HEK293T (cell line): ENCODE measurements around the gene FHOD1.

ENCODE experiments used
- CTCF ChIA-PET: fragments of 350-600 bp; formaldehyde crosslinking; extraction: SDS; loops from one replicate; lab custom pipeline; 2021; ENCODE audit warnings: antibody characterized with exemption, inconsistent platforms; lab: Yijun Ruan, JAX
- POLR2A ChIA-PET: fragments of 350-600 bp; formaldehyde crosslinking; extraction: SDS; loops from one replicate; lab custom pipeline; 2020; ENCODE audit warnings: antibody characterized with exemption, inconsistent platforms; lab: Yijun Ruan, JAX
- DNase-seq: peaks from one replicate; pipeline ENCODE4 v3.0.0; 2012; ENCODE audit warnings: mixed read lengths; ENCODE audit errors: extremely low spot score
- ARNT ChIP-seq: fragments of 450-650 bp; IDR thresholded peaks from 2 replicates; pipeline ENCODE4 v1.6.1; 2017; ENCODE audit warnings: mild to moderate bottlenecking
- BHLHE40 ChIP-seq: fragments of 450-650 bp; IDR thresholded peaks from 2 replicates; pipeline ENCODE4 v1.6.1; 2016; ENCODE audit warnings: mild to moderate bottlenecking, moderate library complexity, borderline replicate concordance
- CTBP1 ChIP-seq: fragments of 450-650 bp; IDR thresholded peaks from 2 replicates; pipeline ENCODE4 v1.6.1; 2016; ENCODE audit warnings: borderline replicate concordance
- ELF4 ChIP-seq: fragments of 450-650 bp; IDR thresholded peaks from 2 replicates; pipeline ENCODE4 v1.6.1; 2017; ENCODE audit warnings: antibody characterized with exemption
- FOXA1 ChIP-seq: fragments of 450-650 bp; IDR thresholded peaks from 2 replicates; pipeline ENCODE4 v1.6.1; 2016; ENCODE audit warnings: mild to moderate bottlenecking
- FOXK2 ChIP-seq: fragments of 450-650 bp; IDR thresholded peaks from 2 replicates; pipeline ENCODE4 v1.6.1; 2016; ENCODE audit warnings: mild to moderate bottlenecking
- FOXM1 ChIP-seq: fragments of 450-650 bp; IDR thresholded peaks from 2 replicates; pipeline ENCODE4 v1.6.1; 2017; ENCODE audit warnings: mild to moderate bottlenecking, borderline replicate concordance
- HDGF ChIP-seq: fragments of 450-650 bp; IDR thresholded peaks from 2 replicates; pipeline ENCODE4 v1.6.1; 2017; ENCODE audit warnings: antibody characterized with exemption, borderline replicate concordance
- L3MBTL2 ChIP-seq: fragments of 450-650 bp; conservative IDR thresholded peaks from 2 replicates; pipeline ENCODE4 v1.6.1; 2016; ENCODE audit warnings: mild to moderate bottlenecking
- LEF1 ChIP-seq: fragments of 450-650 bp; IDR thresholded peaks from 2 replicates; pipeline ENCODE4 v1.6.1; 2017; ENCODE audit warnings: mild to moderate bottlenecking, borderline replicate concordance
- NFRKB ChIP-seq: fragments of 450-650 bp; IDR thresholded peaks from 2 replicates; pipeline ENCODE4 v1.6.1; 2016; ENCODE audit warnings: mild to moderate bottlenecking, moderate library complexity
- PKNOX1 ChIP-seq: fragments of 450-650 bp; IDR thresholded peaks from 2 replicates; pipeline ENCODE4 v1.6.1; 2016
- SP1 ChIP-seq: fragments of 450-650 bp; IDR thresholded peaks from 2 replicates; pipeline ENCODE4 v1.6.1; 2017
- SUZ12 ChIP-seq: fragments of 450-650 bp; IDR thresholded peaks from 2 replicates; pipeline ENCODE4 v1.6.1; 2016; ENCODE audit warnings: mild to moderate bottlenecking
- TARDBP ChIP-seq: fragments of 450-650 bp; IDR thresholded peaks from 2 replicates; pipeline ENCODE4 v1.6.1; 2016
- ZNF384 ChIP-seq: fragments of 450-650 bp; IDR thresholded peaks from 2 replicates; pipeline ENCODE4 v1.6.1; 2016

The FHOD1 gene

GRCh38 chr16:67258161-67258835 lies 11.0 kb upstream of the FHOD1 start:
- no peak for DNase-seq
- POLR2A ChIA-PET = interaction anchor here (1.2 kb wide), 1 partner anchor 9 kb away, joined by 3 read pairs; no protein-coding TSS in a partner anchor
- CTCF ChIA-PET = interaction anchor here (0.7 kb wide), 2 partner anchors 21 to 83 kb away, joined by 3 to 8 read pairs; no protein-coding TSS in a partner anchor
- no peak for TF ChIP-seq CTBP1
- TF ChIP-seq FOXM1 = no peak
- TF ChIP-seq ARNT = no peak
- no peak for TF ChIP-seq SUZ12
- TF ChIP-seq L3MBTL2 = no peak
- TF ChIP-seq BHLHE40 = no peak
- TF ChIP-seq ELF4 = no peak
- TF ChIP-seq ZNF384 = no peak
- no peak for TF ChIP-seq NFRKB
- TF ChIP-seq PKNOX1 = no peak
- TF ChIP-seq HDGF = no peak
- TF ChIP-seq FOXA1 = no peak
- no peak for TF ChIP-seq TARDBP
- TF ChIP-seq SP1 = no peak
- TF ChIP-seq LEF1 = no peak
- no peak for TF ChIP-seq FOXK2

GRCh38 chr16:67257486-67258160 lies 10.3 kb upstream of the FHOD1 start:
- DNase-seq = no peak
- TF ChIP-seq SP1 (no peak), LEF1 (no peak), PKNOX1 (no peak), HDGF (no peak), L3MBTL2 (no peak), FOXA1 (no peak), TARDBP (no peak), NFRKB (no peak), ARNT (no peak), FOXM1 (no peak), ZNF384 (no peak), ELF4 (no peak), BHLHE40 (no peak), FOXK2 (no peak)
- CTCF ChIA-PET = interaction anchor here (0.7 kb wide), 1 partner anchor 83 kb away, joined by 3 read pairs; no protein-coding TSS in a partner anchor
- POLR2A ChIA-PET = interaction anchor here (1.2 kb wide), 1 partner anchor 10 kb away, joined by 3 read pairs; no protein-coding TSS in a partner anchor

- DNase-seq = no peak
- ChIA-PET CTCF (no interaction called here), POLR2A (interaction anchor here (1.2 to 1.4 kb wide), 2 partner anchors 9 to 10 kb away, joined by 4 read pairs; no protein-coding TSS in a partner anchor)
- no peak for TF ChIP-seq TARDBP
- TF ChIP-seq ZNF384 = no peak
- no peak for TF ChIP-seq NFRKB
- TF ChIP-seq LEF1 = no peak
- TF ChIP-seq ARNT = no peak
- no peak for TF ChIP-seq SUZ12
- no peak for TF ChIP-seq PKNOX1
- TF ChIP-seq ELF4 = no peak
- TF ChIP-seq BHLHE40 = no peak
- no peak for TF ChIP-seq FOXA1
- no peak for TF ChIP-seq FOXK2
- TF ChIP-seq HDGF = no peak
- TF ChIP-seq L3MBTL2 = no peak
- TF ChIP-seq SP1 = no peak
- no peak for TF ChIP-seq FOXM1
- TF ChIP-seq CTBP1 = no peak
These were observed 9.5 kb upstream of the FHOD1 start for GRCh38 chr16:67256701-67257230.

- ChIA-PET POLR2A (interaction anchor here (1.2 to 1.4 kb wide), 2 partner anchors 8 to 9 kb away, joined by 4 read pairs; no protein-coding TSS in a partner anchor), CTCF (no interaction called here)
- TF ChIP-seq FOXK2 = no peak
- TF ChIP-seq SUZ12 = no peak
- TF ChIP-seq TARDBP = no peak
- TF ChIP-seq L3MBTL2 = no peak
- TF ChIP-seq BHLHE40 = no peak
- TF ChIP-seq HDGF = no peak
- TF ChIP-seq ELF4 = no peak
- no peak for TF ChIP-seq FOXM1
- TF ChIP-seq FOXA1 = no peak
- TF ChIP-seq CTBP1 = no peak
- TF ChIP-seq PKNOX1 = no peak
- no peak for TF ChIP-seq NFRKB
- TF ChIP-seq LEF1 = no peak
- no peak for TF ChIP-seq ARNT
- no peak for TF ChIP-seq ZNF384
- TF ChIP-seq SP1 = no peak
- no peak for DNase-seq
These were observed 8.4 kb upstream of the FHOD1 start for GRCh38 chr16:67255553-67256221.
